Transverse colon (tissue), 4 donors: Measurements from ENCODE around the gene DPM2.

Experiments used
- CTCF ChIP-seq, 5 experiments: fragments of 200-600 bp in 3 of 5; fragments of 450-650 bp in 2 of 5; sonication (generic) in 3 of 5; IDR thresholded peaks; 1 replicate in 2 of 5; 2 replicates in 3 of 5; pipeline ENCODE4 v1.5.1; 2016 to 2017; ENCODE audit warnings: antibody characterized with exemption in 5 of 5, inconsistent platforms in 3 of 5, mild to moderate bottlenecking in 2 of 5, moderate library complexity in 1 of 5
- EP300 ChIP-seq: sonication (generic); formaldehyde crosslinking; IDR thresholded peaks from one replicate; pipeline ENCODE4 v1.6.1; 2017; ENCODE audit warnings: antibody characterized with exemption, low read depth
- POLR2A ChIP-seq: fragments of 450-650 bp; IDR thresholded peaks from one replicate; pipeline ENCODE4 v1.6.1; 2016; ENCODE audit warnings: antibody characterized with exemption, mild to moderate bottlenecking, moderate library complexity
- POLR2AphosphoS5 ChIP-seq, 3 donors: sonication (generic); formaldehyde crosslinking; IDR thresholded peaks; one replicate each; pipeline ENCODE4 v1.6.1; 2016; ENCODE audit warnings: antibody characterized with exemption in 3 of 3

- TF ChIP-seq CTCF (IDR thresholded peaks at IDR 0.05) (peak; percentile 96 to 99 (median 98)), POLR2A (no peak), EP300 (no peak), POLR2AphosphoS5 (IDR thresholded peaks at IDR 0.05) (peak in 1 of 3 donors; percentile 7)
Measured at GRCh38 chr9:127921557-127922120, 16.0 kb downstream of the DPM2 start.
